Fibroblast of skin of abdomen (primary cell): ENCODE data around the gene RABIF. TPM values are rescaled to one million over a fixed set of nuclear protein-coding genes. Genes with fewer than 3 reads are reported as not detected.
A peak's percentile ranks its signal among the peaks of the same experiment; 100 is the strongest.
"Not testable (repeated sequence)": the region's sequence is repeated elsewhere in the genome, so short reads cannot be mapped to it uniquely, and the experiment has no call there.

Source experiments
- DNase-seq: peaks from one replicate; pipeline ENCODE4 v3.0.0-alpha.2; 2013
- polyA plus RNA-seq, 2 experiments: library from polyadenylated mRNA; unstranded; fragments of 120-200 nt; gene quantifications; one replicate each; pipeline ENCODE4 v1.2.1, GENCODE V29; 2013; ENCODE audit not compliant: insufficient read length in 2 of 2

Gene RABIF
- 7.4 TPM for polyA plus RNA-seq (2013, experiment 1 of 2; ENCODE audit: insufficient read length)
- 7.4 TPM for polyA plus RNA-seq (2013, experiment 2 of 2; ENCODE audit: insufficient read length)

DNA sequence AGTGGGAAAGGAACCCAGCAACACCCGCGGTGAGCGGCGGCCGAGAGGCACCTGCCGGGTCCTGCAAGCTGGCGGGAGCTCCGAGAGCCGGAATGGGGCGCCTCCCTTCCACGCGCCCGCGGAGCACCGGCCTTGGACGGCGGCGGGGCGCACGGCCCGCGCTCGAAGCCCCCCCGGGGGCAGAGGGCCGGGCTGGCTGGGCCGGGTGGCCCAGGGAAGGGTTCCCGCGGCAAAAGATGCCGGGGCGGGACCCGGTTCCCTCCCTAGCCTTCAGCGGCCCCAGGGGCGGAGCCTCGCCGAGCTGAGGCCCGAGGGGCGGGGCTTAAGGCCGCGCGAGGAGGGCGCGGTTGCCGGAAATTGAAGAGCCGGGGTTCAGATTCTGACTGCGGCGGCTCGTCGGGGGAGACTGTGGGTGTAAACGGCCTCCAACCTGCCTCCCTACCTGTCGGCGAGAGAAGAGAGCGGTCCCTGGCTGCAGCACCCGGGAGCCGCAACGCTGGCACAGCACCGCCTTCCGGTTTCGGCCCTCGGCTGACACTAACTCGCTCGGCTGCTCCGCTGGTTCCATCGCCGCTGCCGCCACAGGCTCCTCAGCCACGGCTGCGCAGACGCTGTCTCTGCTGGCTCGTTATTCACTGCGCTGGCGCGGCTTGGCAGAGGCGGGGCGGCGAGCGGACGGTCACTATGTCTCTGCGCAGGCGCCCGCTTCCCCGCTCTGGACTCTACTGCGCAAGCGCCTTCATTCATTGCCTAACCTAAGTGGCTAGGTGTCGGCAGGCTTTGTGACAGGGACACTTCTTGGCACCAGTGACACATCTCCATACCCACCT lies at the start of gene RABIF:
TSS of gene RABIF (minus strand) at position 619 of the 830 bp plus-strand sequence. CDS start at position 568, 51 bp downstream.
- DNase-seq: peak; percentile 94

DNA sequence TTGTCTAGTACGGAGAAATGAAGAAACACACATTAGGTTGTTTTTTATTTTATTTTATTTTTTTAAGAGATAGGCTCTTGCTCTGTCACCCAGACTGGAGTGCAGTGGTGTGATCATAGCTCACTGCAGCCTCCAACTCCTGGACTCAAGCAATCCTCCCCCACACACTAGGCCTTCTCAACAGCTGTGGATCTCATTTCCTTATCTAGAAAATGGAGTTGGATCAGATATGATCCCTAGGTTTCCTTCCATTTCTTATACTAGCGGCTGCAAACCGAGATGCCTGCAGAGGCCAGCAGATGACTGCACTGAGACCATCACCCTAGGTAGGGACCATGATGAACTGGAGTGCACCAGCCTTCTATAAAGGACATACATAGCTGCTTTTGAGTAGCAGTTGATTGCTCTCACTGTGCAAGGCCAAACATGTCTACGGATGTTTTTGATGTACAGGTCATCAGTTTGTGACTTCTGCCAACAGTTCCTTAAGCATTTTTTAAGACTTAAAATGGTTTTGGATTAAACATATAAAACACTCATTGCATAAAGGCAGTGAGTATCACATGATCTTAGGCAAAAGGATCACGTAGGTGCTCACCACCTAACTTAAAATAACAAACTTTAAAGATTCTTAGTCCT lies 49.5 kb upstream of the RABIF start:
- no peak for DNase-seq

DNA sequence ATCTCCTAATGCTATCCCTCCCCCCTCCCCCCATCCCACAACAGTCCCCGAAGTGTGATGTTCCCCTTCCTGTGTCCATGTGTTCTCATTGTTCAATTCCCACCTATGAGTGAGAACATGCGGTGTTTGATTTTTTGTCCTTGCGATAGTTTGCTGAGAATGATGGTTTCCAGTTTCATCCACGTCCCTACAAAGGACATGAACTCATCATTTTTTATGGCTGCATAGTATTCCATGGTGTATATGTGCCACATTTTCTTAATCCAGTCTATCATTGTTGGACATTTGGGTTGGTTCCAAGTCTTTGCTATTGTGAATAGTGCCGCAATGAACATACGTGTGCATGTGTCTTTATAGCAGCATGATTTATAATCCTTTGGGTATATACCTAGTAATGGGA lies 47.5 kb upstream of the RABIF start:
- not testable (repeated sequence) for DNase-seq

- DNase-seq: no peak
Observed at GRCh38 chr1:202935844-202936243, 46.9 kb upstream of the RABIF start.

GRCh38 chr1:202934755-202935154 lies 45.8 kb upstream of the RABIF start:
- DNase-seq: no peak

DNA sequence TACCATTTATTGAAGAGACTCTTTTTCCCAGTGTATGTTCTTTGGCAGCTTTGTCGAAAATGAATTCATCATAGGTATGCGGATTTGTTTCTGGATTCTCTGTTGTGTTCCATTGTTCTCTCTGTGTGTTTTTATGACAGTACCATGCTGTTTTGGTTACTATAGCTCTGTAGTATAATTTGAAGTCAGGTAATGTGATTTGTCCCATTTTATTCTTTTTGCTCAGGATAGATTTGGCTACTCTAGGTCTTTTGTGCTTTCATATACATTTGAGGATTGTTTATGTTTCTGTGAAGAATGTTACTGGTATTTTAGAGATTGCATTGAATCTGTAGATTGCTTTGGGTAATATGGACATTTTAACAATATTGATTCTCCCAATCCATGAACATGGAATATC lies 43.5 kb upstream of the RABIF start:
- DNase-seq: no peak

DNA sequence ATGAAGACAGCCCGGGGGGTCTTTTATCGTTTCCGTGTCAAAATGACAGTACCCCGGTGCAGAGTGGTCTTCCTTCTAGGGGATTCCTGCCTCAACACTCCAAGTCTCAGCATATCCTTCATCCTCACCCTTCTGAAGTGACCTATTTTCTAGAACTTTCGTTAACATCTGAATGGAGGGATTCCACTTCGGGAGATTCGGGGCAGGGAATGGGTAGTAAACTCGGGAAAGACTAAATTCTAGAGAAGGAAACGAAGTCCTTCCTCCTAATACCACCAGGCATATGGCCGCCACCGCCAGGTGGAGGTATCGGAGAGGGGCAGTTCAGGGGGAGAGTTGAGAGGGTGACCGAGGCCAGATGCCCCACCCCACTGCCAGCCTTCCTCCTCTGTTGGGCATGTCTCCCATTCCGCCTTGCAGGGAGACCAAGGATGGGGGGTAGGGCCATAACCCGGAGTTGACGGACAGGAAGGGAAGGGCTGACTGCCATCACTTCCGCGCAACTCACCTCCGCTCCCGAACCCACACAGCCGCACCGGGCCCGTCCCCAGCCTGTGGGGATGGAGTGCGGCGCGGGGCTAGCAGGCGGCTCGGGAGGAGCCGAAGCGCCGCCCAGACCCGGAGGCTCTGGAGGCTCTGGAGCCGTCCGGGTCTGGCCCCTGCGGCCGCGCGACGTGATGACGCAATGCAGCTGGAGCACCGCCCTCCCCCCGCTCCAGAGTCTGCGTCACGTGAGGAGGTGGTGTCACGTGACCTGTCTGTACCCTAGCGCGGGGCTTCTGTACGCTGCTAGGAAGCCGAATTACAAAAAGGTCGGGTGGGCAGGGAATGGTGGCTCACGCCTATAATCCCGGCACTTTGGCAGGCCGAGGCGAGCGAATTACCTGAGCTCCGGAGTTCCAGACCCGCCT lies 37.9 kb upstream of the RABIF start, which contains the start of gene KLHL12:
TSS of gene KLHL12 (minus strand) at position 654 of the 911 bp plus-strand sequence. CDS start 2,072 bp downstream, outside the sequence.
- peak; percentile 97 for DNase-seq

- DNase-seq: no peak
Observed at GRCh38 chr1:202923533-202923932, 34.6 kb upstream of the RABIF start.

DNA sequence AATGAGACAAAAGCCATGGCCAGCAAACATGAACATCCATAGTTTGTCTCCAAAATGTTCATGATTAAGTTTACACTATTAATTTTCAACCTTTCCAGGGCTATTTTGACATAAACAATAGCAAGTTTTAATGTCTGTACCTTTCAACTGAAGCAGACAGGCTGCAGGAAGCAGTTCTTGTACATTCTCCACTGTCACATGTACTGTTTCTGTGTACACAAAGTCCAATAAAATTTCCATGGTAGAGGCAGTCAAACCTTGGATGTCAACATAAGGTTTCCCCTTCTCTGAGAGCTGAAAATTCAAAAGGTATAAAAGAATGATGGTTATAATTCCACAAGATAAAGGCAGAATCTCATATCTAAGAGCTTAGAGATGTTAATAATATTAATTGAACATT lies 30.7 kb upstream of the RABIF start:
- no peak for DNase-seq

GRCh38 chr1:202915146-202915545 lies 26.2 kb upstream of the RABIF start:
- no peak for DNase-seq

DNA sequence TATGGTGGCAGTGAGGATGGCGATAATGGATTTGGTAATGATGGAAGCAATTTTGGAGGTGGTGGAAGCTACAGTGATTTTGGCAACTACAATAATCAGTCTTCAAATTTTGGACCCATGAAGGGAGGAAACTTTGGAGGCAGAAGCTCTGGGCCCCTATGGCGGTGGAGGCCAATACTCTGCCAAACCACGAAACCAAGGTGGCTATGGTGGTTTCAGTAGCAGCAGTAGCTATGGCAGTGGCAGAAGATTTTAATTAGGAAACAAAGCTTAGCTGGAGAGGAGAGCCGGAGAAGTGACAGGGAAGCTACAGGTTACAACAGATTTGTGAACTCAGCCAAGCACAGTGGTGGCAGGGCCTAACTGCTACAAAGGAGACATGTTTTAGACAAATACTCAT lies 23.5 kb upstream of the RABIF start:
- DNase-seq: not testable (repeated sequence)

GRCh38 chr1:202909494-202909893 lies 20.5 kb upstream of the RABIF start:
- no peak for DNase-seq

GRCh38 chr1:202908998-202909397 lies 20.0 kb upstream of the RABIF start:
- DNase-seq: no peak

GRCh38 chr1:202905331-202905730 lies 16.4 kb upstream of the RABIF start:
- DNase-seq: no peak

GRCh38 chr1:202903808-202904207 lies 14.9 kb upstream of the RABIF start:
- not testable (repeated sequence) for DNase-seq

DNA sequence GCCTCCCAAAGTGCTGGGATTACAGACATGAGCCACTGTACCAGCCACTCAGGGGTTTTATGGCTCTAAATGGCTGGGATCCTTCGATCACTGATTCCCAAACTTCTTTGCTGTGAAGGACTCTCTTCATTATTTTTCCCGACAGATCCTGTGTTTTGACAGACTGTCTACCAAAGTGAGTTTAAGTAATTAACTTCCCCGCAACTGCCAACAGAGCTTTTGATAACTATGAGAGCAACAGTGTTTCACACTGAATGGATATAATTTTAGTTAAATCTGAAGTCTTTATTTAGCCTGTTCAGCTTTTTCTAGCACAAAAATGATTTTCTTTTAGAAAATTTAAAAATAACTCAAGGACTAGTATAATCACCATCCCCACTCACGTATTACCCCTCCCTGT lies 12.6 kb upstream of the RABIF start:
- no peak for DNase-seq

DNA sequence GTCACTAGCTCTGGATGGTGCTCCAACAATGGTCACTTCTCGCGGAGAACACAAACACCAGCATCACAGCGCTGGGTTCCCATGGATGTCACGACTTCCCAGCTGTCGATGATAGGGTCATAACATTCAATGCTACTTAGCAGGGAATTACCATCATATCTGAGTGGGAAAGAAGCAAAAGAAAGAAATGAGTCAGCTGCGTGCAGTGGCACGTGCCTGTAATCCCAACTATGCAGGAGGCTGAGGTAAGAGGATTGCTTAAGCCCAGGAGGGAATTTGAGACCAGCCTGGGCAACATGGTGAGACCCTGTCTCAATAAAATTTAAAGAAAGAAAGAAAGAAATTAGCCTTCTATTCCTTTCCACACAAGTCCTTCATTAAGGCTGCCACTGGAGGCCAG lies 3.6 kb upstream of the RABIF start:
- no peak for DNase-seq

DNA sequence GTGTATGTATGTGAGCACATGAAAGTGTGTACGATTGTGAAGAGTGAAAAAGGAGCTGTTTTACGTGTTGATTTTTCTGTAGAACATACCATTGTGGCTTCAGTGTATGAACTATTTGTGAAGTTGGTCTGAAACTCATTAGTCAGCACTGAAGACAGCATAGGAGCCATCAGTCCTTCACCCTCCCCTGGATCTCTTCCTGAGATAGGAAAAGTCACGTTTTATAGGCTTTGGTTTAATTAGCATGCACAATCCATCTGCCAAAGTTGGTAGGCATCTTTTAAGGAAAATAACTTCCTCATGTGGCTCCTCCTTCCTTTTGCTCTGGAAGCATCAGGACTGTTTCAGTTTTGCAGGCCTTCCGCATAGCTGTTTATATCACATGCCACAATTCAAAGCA lies 1.4 kb upstream of the RABIF start:
- no peak for DNase-seq

- no peak for DNase-seq
Observed at GRCh38 chr1:202888221-202888530, 773 bp downstream of the RABIF start.

DNA sequence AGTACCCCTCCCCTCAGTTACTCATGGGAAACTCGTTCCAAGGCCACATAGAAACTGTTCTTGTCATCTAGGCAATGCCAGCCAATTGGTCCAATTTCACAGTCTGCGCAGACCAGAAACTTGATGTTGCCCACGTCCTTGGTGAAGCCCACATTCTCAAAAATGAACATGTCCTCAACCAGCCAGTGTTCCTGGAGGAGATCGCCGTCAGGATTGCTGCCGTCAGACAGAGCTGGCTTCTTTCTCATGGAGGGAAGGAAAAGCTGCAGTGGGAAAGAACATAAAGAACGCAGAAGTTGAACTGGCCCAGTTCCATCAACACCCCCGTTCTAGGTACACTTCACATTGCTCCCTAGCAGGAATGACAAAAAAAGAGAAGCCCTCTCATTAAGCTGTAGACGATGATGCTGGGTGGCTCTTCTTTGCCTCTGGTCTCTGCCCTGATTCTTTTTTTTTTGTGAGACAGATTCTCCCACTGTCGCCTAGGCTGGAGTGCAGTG lies 7.9 kb downstream of the RABIF start:
- no peak for DNase-seq

DNA sequence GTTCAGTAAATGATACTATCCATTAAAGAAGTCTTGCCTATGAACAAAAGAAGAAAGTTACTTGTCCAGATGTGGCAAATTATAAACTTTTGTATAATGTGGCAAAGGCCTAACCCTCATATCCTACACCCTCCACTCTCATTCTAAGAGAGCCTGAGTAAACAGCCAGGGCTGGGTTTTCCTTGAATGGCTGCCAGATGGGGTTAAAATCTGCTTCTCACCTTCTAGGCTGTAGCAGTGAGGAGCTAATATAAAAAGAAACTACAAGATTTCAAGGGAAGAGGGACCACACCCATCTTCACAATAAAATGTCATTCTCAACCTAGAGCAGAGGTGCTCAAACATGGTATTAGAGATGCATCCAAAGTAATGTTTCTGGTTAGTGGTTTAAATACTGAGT lies 8.9 kb downstream of the RABIF start:
- DNase-seq: no peak

DNA sequence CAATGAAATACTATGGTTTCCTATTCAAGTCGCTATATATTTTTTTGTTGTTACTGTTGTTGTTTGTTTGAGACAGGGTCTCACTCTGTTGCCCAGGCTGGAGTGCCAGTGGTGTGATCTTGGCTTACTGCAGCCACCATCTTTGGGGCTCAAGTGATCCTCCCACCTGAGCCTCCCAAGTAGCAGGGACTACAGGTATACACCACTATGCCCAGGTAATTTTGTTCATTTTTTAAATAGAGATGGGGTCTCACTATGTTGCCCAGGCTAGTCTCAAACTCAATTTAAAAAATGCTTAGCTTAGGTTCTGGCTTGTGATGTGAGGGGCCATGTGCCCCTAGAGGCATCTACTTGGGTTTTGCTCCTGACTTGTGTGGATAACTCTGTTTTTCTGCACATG lies 9.8 kb downstream of the RABIF start:
- DNase-seq: no peak

GRCh38 chr1:202873026-202873425 lies 15.9 kb downstream of the RABIF start:
- DNase-seq: no peak
